Activated T-cell treated with anti-CD3 and anti-CD28 coated beads for 24 hours (primary cell): ENCODE results near the gene CTNNA3.

ENCODE experiments used
- DNase-seq: peaks from one replicate; pipeline ENCODE4 v3.0.0-alpha.2; 2020; ENCODE audit warnings: low read depth

CTNNA3 gene

GRCh38 chr10:67665491-67665890 is 30.5 kb downstream of the CTNNA3 start:
- DNase-seq, result no peak

- DNase-seq, result no peak
Observed at GRCh38 chr10:67664942-67665341, 31.1 kb downstream of the CTNNA3 start.

- no peak for DNase-seq
Observed at GRCh38 chr10:67663449-67664087, 32.4 kb downstream of the CTNNA3 start.

GRCh38 chr10:67662415-67662814 is 33.6 kb downstream of the CTNNA3 start:
- no peak for DNase-seq

GRCh38 chr10:67659497-67659896 is 36.5 kb downstream of the CTNNA3 start:
- DNase-seq, result no peak

GRCh38 chr10:67657775-67658174 is 38.2 kb downstream of the CTNNA3 start:
- no peak for DNase-seq

GRCh38 chr10:67650558-67650957 is 45.4 kb downstream of the CTNNA3 start:
- DNase-seq, result no peak

- no peak for DNase-seq
Observed at GRCh38 chr10:67648613-67649229, 47.3 kb downstream of the CTNNA3 start.

GRCh38 chr10:67630904-67631303 is 65.1 kb downstream of the CTNNA3 start:
- no peak for DNase-seq

- DNase-seq, result no peak
Observed at GRCh38 chr10:67629461-67629971, 66.5 kb downstream of the CTNNA3 start.

- DNase-seq, result no peak
Observed at GRCh38 chr10:67622984-67623383, 73.0 kb downstream of the CTNNA3 start.

- no peak for DNase-seq
Observed at GRCh38 chr10:67622511-67622910, 73.5 kb downstream of the CTNNA3 start.

GRCh38 chr10:67621834-67622233 is 74.2 kb downstream of the CTNNA3 start:
- no peak for DNase-seq

GRCh38 chr10:67618116-67618515 is 77.9 kb downstream of the CTNNA3 start:
- DNase-seq, result no peak

- peak; percentile 38 for DNase-seq
Observed at GRCh38 chr10:67612577-67613537, 83.1 kb downstream of the CTNNA3 start.

- DNase-seq, result no peak
Observed at GRCh38 chr10:67612176-67612575, 83.8 kb downstream of the CTNNA3 start.

- DNase-seq, result no peak
Observed at GRCh38 chr10:67609996-67610793, 85.8 kb downstream of the CTNNA3 start.

GRCh38 chr10:67608001-67608400 is 88.0 kb downstream of the CTNNA3 start:
- no peak for DNase-seq

- DNase-seq, result no peak
Observed at GRCh38 chr10:67607472-67607871, 88.5 kb downstream of the CTNNA3 start.

GRCh38 chr10:67606572-67606971 is 89.4 kb downstream of the CTNNA3 start:
- no peak for DNase-seq

- no peak for DNase-seq
Observed at GRCh38 chr10:67603701-67604100, 92.3 kb downstream of the CTNNA3 start.

- DNase-seq, result no peak
Observed at GRCh38 chr10:67603086-67603485, 92.9 kb downstream of the CTNNA3 start.
